Omental fat pad (tissue), 4 donors: Measurements from ENCODE around the gene GET4. TPM values are rescaled to one million over a fixed set of nuclear protein-coding genes. Genes with fewer than 3 reads are reported as not detected.

Experiments
- ATAC-seq: fragments of 150-250 bp; one replicate; pipeline ENCODE4 v1.9.1; 2016; ENCODE audit warnings: mild to moderate bottlenecking, moderate library complexity; ENCODE audit not compliant: low FRiP score
- DNase-seq: peaks from one replicate; pipeline ENCODE4 v3.0.0-alpha.2; 2019; ENCODE audit warnings: low spot score
- total RNA-seq, 4 donors: library from RNA; depleted of rRNA; stranded (reverse); fragments of >200 nt; gene quantifications; one replicate each; pipeline ENCODE4 v1.1.0, GENCODE V29; 2016
- TF ChIP-seq, protein P1 (sequence below), 3 donors: fragments of 450-650 bp; IDR thresholded peaks; one replicate each; pipeline ENCODE4 v1.5.1; 2016 to 2017; ENCODE audit warnings: antibody characterized with exemption in 3 of 3, mild to moderate bottlenecking in 3 of 3, moderate library complexity in 2 of 3

GET4 gene
- total RNA-seq, 4 donors from 2014 or later = 18.7 to 28.5 (median 23.5) TPM

DNA sequence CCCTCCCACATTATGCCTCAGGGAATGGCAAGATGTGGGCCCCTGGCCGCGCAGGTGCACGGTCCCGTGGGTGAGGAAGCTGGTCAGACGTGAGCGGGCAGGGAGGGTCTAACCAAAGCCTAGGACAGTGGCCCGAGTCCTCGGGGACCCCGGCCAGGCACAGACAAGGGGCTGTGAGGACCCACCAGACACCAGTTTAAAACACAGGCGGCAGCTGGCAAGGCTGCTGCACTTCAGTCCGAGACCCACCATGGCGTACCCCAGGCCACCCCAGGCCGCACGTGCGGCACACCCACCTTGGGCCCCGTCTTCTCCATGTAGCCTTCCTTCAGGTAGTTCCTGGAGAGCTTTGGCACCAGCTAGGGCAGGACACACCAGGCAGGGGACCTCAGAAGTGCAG is 23.5 kb downstream of the GET4 start:
- no peak for ATAC-seq
- DNase-seq = no peak
- TF ChIP-seq, protein P1, sequence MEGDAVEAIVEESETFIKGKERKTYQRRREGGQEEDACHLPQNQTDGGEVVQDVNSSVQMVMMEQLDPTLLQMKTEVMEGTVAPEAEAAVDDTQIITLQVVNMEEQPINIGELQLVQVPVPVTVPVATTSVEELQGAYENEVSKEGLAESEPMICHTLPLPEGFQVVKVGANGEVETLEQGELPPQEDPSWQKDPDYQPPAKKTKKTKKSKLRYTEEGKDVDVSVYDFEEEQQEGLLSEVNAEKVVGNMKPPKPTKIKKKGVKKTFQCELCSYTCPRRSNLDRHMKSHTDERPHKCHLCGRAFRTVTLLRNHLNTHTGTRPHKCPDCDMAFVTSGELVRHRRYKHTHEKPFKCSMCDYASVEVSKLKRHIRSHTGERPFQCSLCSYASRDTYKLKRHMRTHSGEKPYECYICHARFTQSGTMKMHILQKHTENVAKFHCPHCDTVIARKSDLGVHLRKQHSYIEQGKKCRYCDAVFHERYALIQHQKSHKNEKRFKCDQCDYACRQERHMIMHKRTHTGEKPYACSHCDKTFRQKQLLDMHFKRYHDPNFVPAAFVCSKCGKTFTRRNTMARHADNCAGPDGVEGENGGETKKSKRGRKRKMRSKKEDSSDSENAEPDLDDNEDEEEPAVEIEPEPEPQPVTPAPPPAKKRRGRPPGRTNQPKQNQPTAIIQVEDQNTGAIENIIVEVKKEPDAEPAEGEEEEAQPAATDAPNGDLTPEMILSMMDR (IDR thresholded peaks at IDR 0.05) = no peak

DNA sequence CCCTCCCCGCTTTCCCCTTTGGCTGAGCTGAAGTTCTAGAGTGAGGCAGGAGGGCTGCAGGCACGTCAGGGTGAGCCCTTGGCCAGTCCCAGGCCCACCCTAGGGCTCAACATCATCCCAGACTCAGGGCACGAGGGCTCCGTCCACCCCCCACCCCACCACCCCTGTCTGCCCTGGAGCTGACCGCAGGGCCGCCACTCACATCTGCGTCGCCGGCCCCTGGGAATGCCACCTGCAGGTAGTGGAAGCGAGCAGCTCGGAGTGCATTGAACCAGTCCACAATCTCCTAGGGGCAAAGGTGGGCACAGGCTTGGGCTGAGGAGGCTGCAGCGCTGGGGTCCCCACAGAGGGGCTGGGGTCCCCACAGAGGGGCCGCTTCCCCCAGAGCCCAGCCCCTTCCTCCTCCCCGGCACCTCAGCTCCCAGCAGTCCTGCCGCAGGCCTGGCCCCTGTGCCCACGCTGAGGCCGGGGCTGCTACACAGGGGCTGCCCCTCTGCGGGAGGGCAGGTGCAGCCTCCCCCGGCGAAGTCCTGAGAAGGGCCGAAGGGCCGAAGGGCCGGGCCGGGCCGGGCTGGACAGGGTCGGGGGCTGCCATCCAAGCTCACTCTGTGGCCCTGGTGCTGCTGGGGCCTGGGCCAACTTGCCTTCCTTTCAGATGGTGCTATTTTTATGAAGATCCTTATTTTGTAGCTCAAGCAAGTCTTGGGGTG is 24.1 kb downstream of the GET4 start:
- ATAC-seq (no peak), DNase-seq (no peak)
- TF ChIP-seq, protein P1 (IDR thresholded peaks at IDR 0.05) = no peak

DNA sequence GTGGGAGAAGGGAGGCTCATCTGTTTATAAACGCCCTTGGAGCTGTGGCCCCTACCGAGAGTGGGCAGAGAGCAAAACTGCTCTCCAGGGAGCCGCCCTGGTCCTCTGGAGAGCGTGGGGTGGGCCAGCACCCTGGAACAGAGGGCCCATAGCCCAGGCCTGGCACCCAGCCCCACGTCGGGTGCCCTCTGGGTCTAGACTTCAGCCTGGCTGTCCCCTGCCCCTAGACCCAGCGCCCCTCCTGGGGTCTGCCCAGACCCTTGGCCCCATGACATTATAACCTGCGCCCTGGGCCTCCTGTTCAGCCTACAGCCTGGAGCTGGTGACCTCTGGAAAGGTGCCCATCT is 24.7 kb downstream of the GET4 start:
- TF ChIP-seq, protein P1 (IDR thresholded peaks at IDR 0.05) = no peak
- ATAC-seq (no peak), DNase-seq (no peak)

DNA sequence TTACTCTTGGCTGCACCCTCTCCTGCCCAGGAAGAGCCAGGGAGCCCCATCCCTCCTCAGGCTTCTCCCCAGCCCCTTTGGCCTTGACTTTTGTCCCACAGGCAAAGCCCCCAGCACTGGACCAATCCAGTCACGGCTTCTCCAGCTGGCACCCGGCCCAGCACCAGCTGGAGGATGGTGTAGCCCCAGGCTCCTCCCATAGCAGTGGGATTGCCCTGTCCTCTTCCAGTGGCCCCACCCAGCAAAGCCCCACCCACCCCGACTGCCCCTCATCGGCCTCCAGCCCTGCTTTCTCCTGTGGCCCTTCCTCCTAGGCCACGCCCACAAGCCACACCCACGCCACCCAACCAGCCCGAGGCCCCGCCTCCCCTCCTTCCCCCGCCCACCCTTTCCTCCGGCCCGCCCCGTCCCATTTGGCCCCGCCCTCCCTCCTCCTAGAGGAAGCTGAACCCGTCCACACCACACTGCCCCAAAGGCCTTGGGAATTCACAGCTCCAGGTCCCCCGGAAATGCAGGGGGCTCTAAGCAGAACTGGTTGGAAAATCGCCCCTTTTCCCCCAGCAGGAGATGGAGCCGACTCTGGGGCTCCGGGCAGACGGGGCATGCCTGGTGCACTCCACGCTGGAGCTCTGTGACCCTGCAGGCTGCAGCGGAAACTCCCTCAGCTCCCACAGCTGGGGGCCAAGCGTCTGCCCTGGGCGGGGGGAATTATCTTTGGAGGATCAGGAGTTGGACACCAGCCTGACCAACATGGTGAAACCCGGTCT is 25.2 kb downstream of the GET4 start:
- ATAC-seq (no peak), DNase-seq (peak; percentile 58)
- TF ChIP-seq, protein P1 (IDR thresholded peaks at IDR 0.05) = no peak

DNA sequence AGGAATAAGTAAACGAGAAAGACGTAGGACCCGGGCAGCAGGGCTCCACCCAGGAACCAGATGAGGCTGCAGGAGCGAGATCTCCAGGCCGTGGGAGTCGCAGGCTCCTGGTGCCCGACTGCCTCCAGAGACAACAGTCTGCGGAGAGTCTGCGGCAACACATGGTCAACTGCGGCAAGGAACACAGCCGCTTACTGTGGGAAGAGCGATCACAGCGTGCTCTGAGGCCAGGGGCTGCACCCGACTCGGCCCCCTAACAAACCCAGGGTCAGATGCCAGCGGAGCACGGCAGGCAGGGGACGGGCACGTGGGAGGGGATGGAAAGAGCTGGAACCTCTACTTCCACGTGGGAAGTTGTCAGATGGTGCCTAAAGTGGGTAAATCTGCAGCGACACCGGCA is 26.6 kb downstream of the GET4 start:
- no peak for ATAC-seq
- no peak for DNase-seq
- TF ChIP-seq, protein P1 (IDR thresholded peaks at IDR 0.05) = no peak

DNA sequence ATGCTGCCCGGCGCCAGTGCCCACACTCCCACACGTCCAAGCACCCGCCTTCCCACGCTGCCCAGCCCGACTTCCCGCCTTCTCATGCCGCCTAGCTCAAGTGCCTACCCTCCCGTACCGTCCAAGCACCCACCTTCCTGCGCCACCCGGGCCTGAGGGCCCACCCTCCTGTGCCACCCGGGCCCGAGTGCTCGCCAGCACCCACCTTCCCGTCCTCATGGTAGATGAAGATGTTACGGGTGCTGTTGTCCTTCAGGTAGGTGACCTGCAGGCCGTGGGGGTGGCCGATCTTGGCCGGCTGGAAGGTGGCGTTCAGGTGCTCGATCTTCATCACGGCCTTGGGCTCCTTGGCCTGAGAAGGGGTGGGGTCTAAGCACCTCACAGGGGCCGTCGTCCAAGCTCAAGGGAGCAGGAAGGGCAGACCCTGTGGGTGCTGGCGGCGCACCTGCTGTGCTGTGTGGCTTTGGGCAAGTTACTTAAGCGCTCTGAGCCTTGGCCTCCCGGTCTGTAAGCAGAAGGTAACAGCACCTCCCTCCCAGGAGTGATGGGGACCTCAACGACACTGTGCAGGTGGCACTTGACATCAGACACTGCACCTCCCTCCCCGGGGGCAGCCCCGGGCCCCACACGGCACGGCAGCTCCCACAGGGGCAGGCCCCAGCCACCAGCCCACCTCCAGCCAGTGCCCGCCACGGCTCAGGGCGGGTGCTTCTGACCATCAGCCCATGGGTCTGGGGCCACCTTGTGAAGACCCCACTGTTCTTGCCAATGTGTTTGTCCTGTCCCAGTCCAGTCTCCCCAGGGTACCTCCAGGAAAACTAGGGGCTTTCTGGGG is 27.8 kb downstream of the GET4 start:
- DNase-seq = no peak
- TF ChIP-seq, protein P1 (IDR thresholded peaks at IDR 0.05) = no peak
- no peak for ATAC-seq
